ENCODE results near the gene ADAMTS19. TPM values are rescaled to one million over a fixed set of nuclear protein-coding genes. Genes with fewer than 3 reads are reported as not detected.

Gene ADAMTS19
- total RNA-seq = under 1 TPM in 1 of 4 donors, not detected in 3; 0.76 TPM

GRCh38 chr5:129459777-129460671 lies at the start of gene ADAMTS19:
ADAMTS19 (plus strand) TSS chr5:129460298; CDS start chr5:129460392, 94 bp downstream.
- Histone ChIP-seq H3K27ac (no peak within 1 kb of the TSS), H3K4me1 (peaks cover 0 to 25% (median 3%) of the 10 kb centered on the region in 3 donors)
- 0 to 2% methylated on average over 12 to 15 of the region's 75 CpGs for WGBS, 2 donors

GRCh38 chr5:129410488-129410887 lies 49.6 kb upstream of the ADAMTS19 start:
- Histone ChIP-seq H3K4me1 (no peaks in the 10 kb centered on the region), H3K4me3 (no peak overlapping the region), H3K27ac (no peak overlapping the region), H3K36me3 (no peaks in the 10 kb centered on the region), H3K9me3 (no peaks in the 10 kb centered on the region), H3K27me3 (no peaks in the 10 kb centered on the region)
- intact Hi-C loops (cut with DNase I) = no loop called here
- TF ChIP-seq CTCF (IDR thresholded peaks at IDR 0.05) (no peak), POLR2A (IDR thresholded peaks at IDR 0.05) (no peak)
- no peak for DNase-seq
- WGBS, 2 donors = 31 to 46% methylated on average over 5 of the region's 5 CpGs

More at GRCh38 chr5:129459777-129460671, at the start of gene ADAMTS19:
- H3K36me3 ChIP-seq = no peaks in the 10 kb centered on the region
- no peak for DNase-seq
- peak within 1 kb of the TSS; percentile 39 to 70 (median 48) for H3K4me3 ChIP-seq
- H3K27me3 ChIP-seq = peaks cover 0 to 33% (median 0%) of the 10 kb centered on the region in 4 donors
- H3K9me3 ChIP-seq = no peaks in the 10 kb centered on the region
- TF ChIP-seq CTCF (IDR thresholded peaks at IDR 0.05) (no peak), POLR2A (IDR thresholded peaks at IDR 0.05) (no peak)
- intact Hi-C loops (cut with DNase I) = no loop called here

GRCh38 chr5:129412721-129413120 lies 47.4 kb upstream of the ADAMTS19 start:
- intact Hi-C loops (cut with DNase I) = no loop called here
- Histone ChIP-seq H3K36me3 (no peaks in the 10 kb centered on the region), H3K9me3 (no peaks in the 10 kb centered on the region), H3K27me3 (no peaks in the 10 kb centered on the region), H3K4me1 (no peaks in the 10 kb centered on the region), H3K27ac (no peak overlapping the region), H3K4me3 (no peak overlapping the region)
- TF ChIP-seq POLR2A (IDR thresholded peaks at IDR 0.05) = no peak
- no peak for DNase-seq
- 47 to 59% methylated on average over 2 of the region's 2 CpGs for WGBS, 2 donors

- Histone ChIP-seq H3K4me1 (no peaks in the 10 kb centered on the region), H3K36me3 (no peaks in the 10 kb centered on the region), H3K27ac (no peak overlapping the region), H3K27me3 (no peaks in the 10 kb centered on the region), H3K4me3 (no peak overlapping the region), H3K9me3 (no peaks in the 10 kb centered on the region)
- TF ChIP-seq POLR2A (IDR thresholded peaks at IDR 0.05) (no peak), CTCF (IDR thresholded peaks at IDR 0.05) (no peak)
- 80 to 84% methylated on average over 2 of the region's 2 CpGs for WGBS, 2 donors
- intact Hi-C loops (cut with DNase I) = no loop called here
- no peak for DNase-seq
These were observed 46.5 kb upstream of the ADAMTS19 start for GRCh38 chr5:129413570-129413969.

- no peak for DNase-seq
- H3K9me3 ChIP-seq = no peaks in the 10 kb centered on the region
- WGBS, 2 donors = 79 to 81% methylated on average over 3 of the region's 3 CpGs
- H3K4me3 ChIP-seq = no peak overlapping the region
- H3K4me1 ChIP-seq = no peaks in the 10 kb centered on the region
- H3K36me3 ChIP-seq = no peaks in the 10 kb centered on the region
- H3K27me3 ChIP-seq = no peaks in the 10 kb centered on the region
- no peak for TF ChIP-seq POLR2A (IDR thresholded peaks at IDR 0.05)
- TF ChIP-seq CTCF (IDR thresholded peaks at IDR 0.05) = no peak
- intact Hi-C loops (cut with DNase I) = no loop called here
- H3K27ac ChIP-seq = no peak overlapping the region
These were observed 40.8 kb upstream of the ADAMTS19 start for GRCh38 chr5:129419292-129419691.
